ENCODE measurements around the gene PTMS.

- TF ChIP-seq, protein P1, sequence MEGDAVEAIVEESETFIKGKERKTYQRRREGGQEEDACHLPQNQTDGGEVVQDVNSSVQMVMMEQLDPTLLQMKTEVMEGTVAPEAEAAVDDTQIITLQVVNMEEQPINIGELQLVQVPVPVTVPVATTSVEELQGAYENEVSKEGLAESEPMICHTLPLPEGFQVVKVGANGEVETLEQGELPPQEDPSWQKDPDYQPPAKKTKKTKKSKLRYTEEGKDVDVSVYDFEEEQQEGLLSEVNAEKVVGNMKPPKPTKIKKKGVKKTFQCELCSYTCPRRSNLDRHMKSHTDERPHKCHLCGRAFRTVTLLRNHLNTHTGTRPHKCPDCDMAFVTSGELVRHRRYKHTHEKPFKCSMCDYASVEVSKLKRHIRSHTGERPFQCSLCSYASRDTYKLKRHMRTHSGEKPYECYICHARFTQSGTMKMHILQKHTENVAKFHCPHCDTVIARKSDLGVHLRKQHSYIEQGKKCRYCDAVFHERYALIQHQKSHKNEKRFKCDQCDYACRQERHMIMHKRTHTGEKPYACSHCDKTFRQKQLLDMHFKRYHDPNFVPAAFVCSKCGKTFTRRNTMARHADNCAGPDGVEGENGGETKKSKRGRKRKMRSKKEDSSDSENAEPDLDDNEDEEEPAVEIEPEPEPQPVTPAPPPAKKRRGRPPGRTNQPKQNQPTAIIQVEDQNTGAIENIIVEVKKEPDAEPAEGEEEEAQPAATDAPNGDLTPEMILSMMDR (IDR thresholded peaks at IDR 0.05): no peak
- TF ChIP-seq CBFB (CRISPR knock-in tag; IDR thresholded peaks at IDR 0.05; ENCODE audit: low read depth) (no peak), MAX (CRISPR knock-in tag; IDR thresholded peaks at IDR 0.05) (0 out of 2 replicates have a peak, but pooled peaks have one; percentile 17), ZNF425 (CRISPR knock-in tag; conservative IDR thresholded peaks at IDR 0.05) (no peak), ATF2 (CRISPR knock-in tag; IDR thresholded peaks at IDR 0.05; ENCODE audit: borderline replicate concordance, low read depth) (no peak), USF2 (CRISPR knock-in tag; IDR thresholded peaks at IDR 0.05) (no peak), AFF4 (CRISPR knock-in tag; IDR thresholded peaks at IDR 0.05; ENCODE audit: borderline replicate concordance) (no peak), FOXJ3 (CRISPR knock-in tag; IDR thresholded peaks at IDR 0.05; ENCODE audit: borderline replicate concordance) (no peak), SP1 (CRISPR knock-in tag; conservative IDR thresholded peaks at IDR 0.05) (no peak), JUN (CRISPR knock-in tag; IDR thresholded peaks at IDR 0.05) (no peak)
Observed at GRCh38 chr12:6779708-6780432, 13.7 kb downstream of the PTMS start.

Measured in WTC11 (cell line).